Esophagus squamous epithelium (tissue), 4 donors: ENCODE results near the gene ARID5B.
A peak's percentile ranks its signal among the peaks of the same experiment; 100 is the strongest.

Experiments used
- CTCF ChIP-seq, 6 experiments: fragments of 450-650 bp in 4 of 6; fragments of 200-600 bp in 2 of 6; sonication (generic) in 2 of 6; IDR thresholded peaks; one replicate each; pipeline ENCODE4 v1.5.1; 2016 to 2019; ENCODE audit warnings: antibody characterized with exemption in 6 of 6, mild to moderate bottlenecking in 4 of 6, moderate library complexity in 4 of 6
- POLR2A ChIP-seq, 4 donors: fragments of 450-650 bp; IDR thresholded peaks; one replicate each; pipeline ENCODE4 v1.6.1; 2017; ENCODE audit warnings: antibody characterized with exemption in 4 of 4, mild to moderate bottlenecking in 4 of 4, moderate library complexity in 3 of 4

GRCh38 chr10:62050893-62051433 lies 149.5 kb downstream of the ARID5B start:
- TF ChIP-seq POLR2A (IDR thresholded peaks at IDR 0.05) (peak in 3 of 4 donors; percentile 33 to 83 (median 47)), CTCF (IDR thresholded peaks at IDR 0.05) (no peak)
